Esophagus squamous epithelium (tissue), 4 donors: ENCODE measurements around the gene GNG8.

Experiments used
- POLR2A ChIP-seq, 4 donors: fragments of 450-650 bp; IDR thresholded peaks; one replicate each; pipeline ENCODE4 v1.6.1; 2017; ENCODE audit warnings: antibody characterized with exemption in 4 of 4, mild to moderate bottlenecking in 4 of 4, moderate library complexity in 3 of 4
- TF ChIP-seq, protein P1 (sequence below), 6 experiments: fragments of 450-650 bp in 4 of 6; fragments of 200-600 bp in 2 of 6; sonication (generic) in 2 of 6; IDR thresholded peaks; one replicate each; pipeline ENCODE4 v1.5.1; 2016 to 2019; ENCODE audit warnings: antibody characterized with exemption in 6 of 6, mild to moderate bottlenecking in 4 of 6, moderate library complexity in 4 of 6

DNA sequence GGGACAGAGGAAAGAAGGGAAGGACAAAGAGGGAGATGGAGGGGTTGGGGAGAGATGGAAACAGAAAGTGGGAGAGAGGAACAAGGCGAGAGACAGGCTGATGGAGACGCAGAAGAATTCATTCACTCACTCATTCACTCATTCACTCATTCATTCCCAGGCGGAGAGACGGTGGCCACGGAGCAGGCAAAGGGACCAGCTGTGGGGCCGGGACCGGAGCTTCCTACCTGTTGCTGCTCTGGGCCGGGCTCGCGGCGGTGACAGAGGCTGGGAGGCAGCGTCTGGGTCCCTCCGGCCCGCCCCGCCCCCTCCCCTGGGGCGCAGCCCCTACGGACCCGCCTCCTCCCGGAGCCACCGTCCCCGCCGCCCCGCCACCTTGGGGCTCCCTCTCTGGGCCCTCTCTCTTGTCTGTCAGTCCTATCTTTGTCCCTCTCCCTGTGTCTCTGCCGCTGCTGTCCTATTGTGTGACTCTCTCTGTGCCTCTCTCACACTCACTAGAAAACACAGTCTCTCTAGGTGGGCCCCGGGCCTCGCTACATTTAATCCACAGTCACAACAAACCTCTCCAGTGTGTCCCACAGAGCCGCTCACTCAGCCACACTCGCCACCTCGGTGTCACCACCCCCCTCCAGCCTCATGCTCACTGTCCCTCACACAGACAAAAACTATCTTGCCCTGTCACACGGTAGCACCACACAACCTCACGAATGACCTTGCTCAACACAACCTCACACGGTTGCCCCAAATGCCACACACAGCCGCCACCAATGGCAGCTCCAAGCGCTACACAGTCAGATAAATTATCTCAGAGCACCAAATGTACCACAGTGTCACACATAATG lies at the start of gene GNG8:
- TF ChIP-seq, protein P1, sequence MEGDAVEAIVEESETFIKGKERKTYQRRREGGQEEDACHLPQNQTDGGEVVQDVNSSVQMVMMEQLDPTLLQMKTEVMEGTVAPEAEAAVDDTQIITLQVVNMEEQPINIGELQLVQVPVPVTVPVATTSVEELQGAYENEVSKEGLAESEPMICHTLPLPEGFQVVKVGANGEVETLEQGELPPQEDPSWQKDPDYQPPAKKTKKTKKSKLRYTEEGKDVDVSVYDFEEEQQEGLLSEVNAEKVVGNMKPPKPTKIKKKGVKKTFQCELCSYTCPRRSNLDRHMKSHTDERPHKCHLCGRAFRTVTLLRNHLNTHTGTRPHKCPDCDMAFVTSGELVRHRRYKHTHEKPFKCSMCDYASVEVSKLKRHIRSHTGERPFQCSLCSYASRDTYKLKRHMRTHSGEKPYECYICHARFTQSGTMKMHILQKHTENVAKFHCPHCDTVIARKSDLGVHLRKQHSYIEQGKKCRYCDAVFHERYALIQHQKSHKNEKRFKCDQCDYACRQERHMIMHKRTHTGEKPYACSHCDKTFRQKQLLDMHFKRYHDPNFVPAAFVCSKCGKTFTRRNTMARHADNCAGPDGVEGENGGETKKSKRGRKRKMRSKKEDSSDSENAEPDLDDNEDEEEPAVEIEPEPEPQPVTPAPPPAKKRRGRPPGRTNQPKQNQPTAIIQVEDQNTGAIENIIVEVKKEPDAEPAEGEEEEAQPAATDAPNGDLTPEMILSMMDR (IDR thresholded peaks at IDR 0.05) = no peak
- no peak for TF ChIP-seq POLR2A (IDR thresholded peaks at IDR 0.05)
